ENCODE results near the gene ZNF195.
"Not testable (repeated sequence)": the region's sequence is repeated elsewhere in the genome, so short reads cannot be mapped to it uniquely, and the experiment has no call there.

DNA sequence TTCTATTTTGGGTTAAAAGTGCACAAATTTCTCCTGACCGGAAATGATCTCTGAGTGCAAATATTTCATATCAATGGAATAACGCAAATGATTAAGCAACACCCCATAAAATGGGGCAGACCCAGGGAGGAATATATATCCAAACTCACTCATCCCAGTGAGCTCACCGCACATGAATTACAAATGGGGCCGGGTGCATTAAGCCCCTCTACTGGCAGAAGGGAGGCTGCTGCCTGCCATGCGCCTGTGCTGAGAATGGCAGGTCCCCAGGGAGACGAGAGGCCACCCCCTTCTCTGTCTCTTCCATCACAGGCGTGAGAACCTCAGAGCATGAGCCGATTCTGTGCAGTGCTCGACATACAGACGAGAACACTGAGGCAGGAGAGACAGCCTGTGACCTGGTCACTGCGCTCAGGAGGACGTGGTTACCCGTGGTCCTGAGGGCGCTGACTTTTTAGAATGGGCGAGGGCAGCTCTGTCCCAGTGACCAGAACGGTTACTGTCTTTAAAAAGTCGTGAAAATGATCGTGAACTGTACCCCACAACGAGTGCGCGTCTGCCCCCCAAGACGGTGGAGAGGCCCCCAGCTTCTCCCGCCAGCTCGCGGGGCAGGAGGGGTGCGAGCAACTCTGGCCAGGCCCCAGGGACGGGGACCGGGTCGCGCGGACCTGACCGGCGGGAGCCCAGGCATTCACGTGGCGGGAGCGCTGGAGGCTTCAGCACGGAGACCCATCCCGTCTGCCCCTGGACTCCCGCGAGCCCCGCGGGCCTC is 42.8 kb upstream of the ZNF195 start:
- TF ChIP-seq, protein P1, sequence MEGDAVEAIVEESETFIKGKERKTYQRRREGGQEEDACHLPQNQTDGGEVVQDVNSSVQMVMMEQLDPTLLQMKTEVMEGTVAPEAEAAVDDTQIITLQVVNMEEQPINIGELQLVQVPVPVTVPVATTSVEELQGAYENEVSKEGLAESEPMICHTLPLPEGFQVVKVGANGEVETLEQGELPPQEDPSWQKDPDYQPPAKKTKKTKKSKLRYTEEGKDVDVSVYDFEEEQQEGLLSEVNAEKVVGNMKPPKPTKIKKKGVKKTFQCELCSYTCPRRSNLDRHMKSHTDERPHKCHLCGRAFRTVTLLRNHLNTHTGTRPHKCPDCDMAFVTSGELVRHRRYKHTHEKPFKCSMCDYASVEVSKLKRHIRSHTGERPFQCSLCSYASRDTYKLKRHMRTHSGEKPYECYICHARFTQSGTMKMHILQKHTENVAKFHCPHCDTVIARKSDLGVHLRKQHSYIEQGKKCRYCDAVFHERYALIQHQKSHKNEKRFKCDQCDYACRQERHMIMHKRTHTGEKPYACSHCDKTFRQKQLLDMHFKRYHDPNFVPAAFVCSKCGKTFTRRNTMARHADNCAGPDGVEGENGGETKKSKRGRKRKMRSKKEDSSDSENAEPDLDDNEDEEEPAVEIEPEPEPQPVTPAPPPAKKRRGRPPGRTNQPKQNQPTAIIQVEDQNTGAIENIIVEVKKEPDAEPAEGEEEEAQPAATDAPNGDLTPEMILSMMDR (IDR thresholded peaks at IDR 0.05 in 8 of 11, conservative IDR thresholded peaks at IDR 0.05 in 3 of 11), result not testable (repeated sequence)
- TF ChIP-seq POLR2A (IDR thresholded peaks at IDR 0.05), result not testable (repeated sequence)
- TF ChIP-seq POLR2AphosphoS5 (IDR thresholded peaks at IDR 0.05), result peak in 1 of 3 donors; percentile 6
